Activated CD8-positive, alpha-beta memory T cell treated with anti-CD3 and anti-CD28 coated beads for 4 hours (primary cell): ENCODE results near the gene IFNE.

Experiments
- DNase-seq, 2 donors: peaks; one replicate each; pipeline ENCODE4 v3.0.0-alpha.2; 2020; ENCODE audit warnings: low read depth in 2 of 2

IFNE gene

GRCh38 chr9:21482213-21482612, at the start of gene IFNE:
IFNE (minus strand) TSS chr9:21482313; CDS start chr9:21481694, 619 bp downstream.
- no peak for DNase-seq

DNA sequence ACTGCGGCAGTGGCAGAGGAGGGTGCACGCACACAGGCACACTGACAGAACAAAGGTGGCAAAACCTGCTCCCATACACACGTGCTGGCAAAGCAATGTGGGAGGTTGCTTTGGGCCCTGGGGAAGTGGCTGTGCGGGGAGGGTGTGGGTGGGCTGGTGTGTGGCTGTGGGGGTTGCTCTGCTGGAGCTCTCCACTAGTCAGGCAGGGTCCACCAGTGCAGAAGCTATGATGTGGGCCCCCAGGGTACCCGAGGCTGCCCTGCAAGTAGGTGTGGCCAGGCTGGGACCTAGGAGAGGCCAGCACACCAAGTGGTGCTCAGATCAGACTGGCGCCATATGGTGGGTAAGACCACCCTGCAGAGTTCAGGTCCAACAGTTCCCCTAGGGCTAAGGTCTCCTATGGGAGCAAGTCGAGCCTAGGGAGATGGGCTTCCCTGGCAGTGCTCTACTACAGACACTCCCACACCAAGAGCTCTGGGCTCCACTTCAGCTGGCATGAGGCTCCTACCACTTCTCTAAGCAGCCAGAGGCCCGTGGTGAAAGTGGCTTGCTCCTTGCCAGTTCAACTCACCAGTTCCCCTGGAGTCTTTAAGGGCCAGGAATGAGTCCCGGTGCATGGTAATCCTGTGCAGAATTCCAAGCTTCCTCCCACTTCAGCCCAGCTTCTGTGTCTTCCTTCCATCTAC, 46.2 kb upstream of the IFNE start:
- DNase-seq, result no peak

- no peak for DNase-seq
Observed at GRCh38 chr9:21527579-21527978, 45.5 kb upstream of the IFNE start.

DNA sequence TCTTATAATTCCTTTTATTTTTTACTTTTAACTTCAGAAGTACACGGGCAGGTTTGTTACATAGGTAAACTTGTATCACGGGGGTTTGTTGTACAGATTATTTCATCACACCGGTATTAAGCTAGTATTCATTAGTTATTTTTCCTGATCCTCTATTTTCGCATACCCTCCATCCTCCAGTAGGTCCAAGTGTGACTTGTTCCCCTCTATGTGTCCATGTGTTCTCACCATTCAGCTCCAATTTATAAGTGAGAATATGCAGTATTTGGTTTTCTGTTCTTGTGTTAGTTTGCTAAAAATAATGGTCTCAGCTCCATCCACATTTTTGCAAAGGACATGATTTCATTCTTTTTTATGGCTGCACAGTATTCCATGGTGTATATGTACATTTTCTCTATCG, 43.1 kb upstream of the IFNE start:
- no peak for DNase-seq

DNA sequence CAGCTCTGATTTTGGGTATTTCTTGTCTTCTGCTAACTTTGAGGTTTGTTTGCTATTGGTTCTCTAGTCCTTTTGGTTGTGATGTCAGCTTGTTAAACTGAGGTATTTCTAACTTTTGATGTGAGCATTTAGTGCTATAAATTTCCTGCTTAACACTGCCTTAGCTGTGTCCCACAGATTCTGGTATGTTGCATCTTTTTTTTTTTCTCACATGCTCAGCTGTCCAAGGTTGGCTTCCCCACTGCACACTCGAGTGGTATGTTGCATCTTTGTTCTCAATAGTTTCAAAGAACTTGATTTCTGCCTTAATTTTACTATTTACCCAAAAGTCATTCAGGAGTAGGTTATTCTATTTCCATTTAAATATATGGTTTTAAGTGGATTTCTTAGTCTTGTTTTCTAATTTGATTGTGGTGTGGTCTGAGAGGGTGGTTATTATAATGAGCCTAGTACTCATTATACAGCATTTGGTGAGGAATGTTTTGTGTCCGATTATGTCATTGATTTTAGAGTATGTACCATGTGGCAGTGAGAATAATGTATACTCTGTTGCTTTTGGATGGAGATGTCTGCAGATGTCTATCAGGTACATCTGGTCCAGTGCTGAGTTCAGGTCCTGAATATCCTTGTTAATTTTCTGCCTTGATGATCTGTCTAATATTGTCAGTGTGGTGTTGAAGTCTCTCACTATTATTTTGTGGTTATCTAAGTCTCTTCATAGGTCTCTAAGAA, 42.2 kb upstream of the IFNE start:
- DNase-seq, result no peak

DNA sequence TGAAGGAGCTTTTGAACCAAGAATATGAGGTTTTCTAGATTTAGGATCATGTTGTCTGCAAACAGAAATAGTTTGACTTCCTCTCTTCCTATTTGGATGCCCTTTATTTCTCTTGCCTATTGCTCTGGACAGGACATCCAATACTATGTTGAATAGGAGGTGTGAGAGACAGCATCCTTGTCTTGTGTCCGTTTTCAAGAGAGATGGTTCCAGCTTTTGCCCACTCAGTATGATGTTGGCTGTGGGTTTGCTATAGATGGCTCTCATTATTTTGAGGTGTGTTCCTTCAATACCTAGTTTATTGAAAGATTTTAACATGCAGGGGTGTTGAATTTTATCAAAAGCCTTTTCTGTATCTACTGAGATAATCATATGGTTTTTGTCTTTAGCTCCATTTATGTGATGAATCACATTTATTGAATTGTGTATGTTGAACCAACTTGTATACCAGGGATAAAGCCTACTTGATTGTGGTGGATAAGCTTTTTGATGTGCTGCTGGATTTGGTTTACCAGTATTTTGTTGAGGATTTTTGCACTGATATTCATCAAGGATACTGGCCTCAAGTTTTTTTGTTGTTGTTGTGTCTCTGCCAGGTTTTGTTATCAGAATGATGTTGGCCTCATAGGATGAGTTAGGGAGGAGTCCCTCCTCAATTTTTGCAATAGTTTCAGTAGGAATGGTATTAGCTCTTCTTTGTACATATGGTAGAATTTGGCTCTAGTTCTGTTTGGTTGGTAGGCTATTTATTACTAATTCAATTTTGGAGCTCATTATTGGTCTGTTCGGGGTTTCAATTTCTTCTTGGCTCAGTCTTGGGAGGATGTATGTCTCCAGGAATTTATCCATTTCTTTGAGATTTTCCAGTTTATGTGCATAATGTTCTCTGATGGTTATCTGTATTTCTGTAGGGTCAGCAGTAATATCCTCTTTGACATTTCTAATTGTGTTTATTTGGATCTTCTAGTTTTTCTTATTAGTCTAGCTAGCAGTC, 41.2 kb upstream of the IFNE start:
- DNase-seq, result no peak

- DNase-seq, result no peak
Observed at GRCh38 chr9:21522348-21522747, 40.2 kb upstream of the IFNE start.

DNA sequence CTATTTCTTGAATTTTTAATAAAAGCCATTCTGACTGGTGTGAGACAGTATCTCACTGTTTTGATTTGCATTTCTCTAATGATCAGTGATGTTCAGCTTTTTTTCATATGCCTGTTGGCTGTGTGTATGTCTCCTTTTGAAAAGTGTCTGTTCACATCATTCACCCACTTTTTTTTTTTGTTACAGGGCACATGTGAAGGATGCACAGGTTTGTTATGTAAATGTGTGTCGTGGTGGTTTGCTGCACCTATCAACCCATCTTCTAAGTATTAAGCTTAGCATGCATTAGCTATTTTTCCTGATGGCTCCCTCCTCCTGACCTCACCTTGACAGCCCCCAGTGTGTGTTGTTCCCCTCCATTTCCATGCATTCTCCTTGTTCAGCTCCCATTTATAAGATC, 39.3 kb upstream of the IFNE start:
- DNase-seq, result no peak

GRCh38 chr9:21520501-21521228, 38.6 kb upstream of the IFNE start:
- no peak for DNase-seq

DNA sequence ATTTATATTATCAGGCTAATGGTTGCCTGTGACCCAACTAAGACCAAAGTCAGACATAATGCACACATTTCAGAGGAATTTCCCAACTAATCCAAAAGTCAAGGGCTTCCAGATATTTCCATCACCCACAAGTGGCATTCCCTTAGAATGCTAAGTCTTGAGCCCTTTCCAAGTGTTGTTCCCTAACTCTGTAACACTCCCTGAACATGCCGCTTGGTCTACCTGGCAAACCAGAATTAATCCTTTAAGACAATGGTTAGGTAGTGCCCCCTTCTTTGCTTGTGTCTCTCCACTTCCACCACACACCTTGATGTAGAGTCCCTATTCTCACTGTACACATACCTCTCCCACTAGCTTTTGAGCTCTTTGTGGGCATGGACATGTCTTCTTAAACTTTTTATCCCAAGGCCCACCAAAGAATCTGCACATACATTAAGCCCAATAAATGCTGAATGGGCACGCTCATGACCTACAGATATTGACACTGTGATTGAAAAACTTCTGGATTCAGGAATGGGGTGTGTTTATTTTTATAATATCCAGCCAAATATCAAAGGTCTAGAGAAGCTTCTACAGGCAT, 37.8 kb upstream of the IFNE start:
- DNase-seq, result no peak

GRCh38 chr9:21516796-21517195, 34.7 kb upstream of the IFNE start:
- no peak for DNase-seq

DNA sequence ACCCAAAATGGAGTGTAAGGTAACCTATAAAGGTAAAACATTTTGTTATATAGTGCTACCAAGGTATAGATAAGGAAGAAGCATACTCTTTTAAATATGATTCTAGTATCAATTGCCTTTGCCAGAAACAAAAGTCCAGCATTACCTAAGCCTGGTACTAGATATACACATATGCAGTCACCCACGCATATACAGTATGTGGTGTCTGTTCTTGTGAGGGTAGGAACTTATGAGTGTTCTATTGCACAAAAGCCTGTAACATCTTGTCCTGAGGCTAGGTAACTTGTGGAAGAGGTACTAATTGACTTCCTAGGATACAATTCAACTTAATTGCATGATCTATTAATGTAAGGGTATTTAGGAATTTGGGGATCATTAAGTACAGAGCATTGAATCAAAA, 31.3 kb upstream of the IFNE start:
- no peak for DNase-seq

GRCh38 chr9:21510806-21511205, 28.7 kb upstream of the IFNE start:
- no peak for DNase-seq

DNA sequence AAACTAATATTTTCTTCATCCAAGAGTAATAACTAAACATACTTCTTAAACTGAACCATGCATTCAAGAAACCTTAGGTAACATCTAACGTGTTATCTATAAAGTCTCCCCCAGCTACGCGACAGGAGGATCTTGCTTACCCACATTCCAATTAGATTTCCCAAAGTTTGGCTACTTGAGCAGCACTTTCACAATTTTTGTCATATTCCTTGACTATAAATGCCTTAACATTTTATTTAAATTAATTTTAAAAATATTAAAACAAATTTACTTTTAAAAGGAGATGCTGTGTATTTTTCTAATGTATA, 25.3 kb upstream of the IFNE start:
- no peak for DNase-seq

DNA sequence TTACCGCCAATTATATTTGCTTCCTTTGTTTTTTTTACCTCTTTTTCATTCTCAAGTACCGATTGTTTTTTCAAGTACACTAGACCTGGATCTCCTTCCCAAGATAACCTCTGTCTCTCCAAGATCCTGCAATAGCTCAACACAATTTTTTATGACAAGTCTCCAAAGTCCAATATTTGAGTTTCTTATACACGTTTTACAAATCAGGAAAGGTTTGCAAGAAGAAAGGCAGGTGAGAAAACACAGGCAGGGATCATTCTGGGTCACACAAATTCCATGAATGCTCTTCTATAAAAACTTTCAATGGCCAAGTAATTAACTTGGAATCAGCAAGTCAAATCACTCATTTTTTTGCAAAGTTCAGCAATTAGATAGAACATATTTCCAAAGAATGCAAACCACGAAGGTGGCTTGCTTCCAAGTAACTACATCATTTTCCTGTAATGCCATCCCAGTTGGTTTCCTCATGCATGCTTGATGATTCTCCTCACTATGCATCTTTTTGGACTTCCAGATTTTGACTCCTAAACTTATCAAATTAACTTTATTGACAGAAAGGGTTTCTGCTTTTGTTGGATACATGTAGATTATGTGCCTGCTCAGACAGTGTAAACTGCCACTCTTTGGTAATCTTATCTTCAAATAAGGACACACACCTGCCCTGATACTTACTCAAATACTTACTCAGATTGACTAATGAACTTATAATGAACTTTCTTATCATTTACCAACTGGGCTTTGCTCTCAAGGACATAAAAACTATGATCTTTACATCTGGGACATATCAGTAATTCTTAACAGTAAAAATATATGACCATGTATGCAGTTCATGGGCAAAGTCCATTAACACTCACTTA, 24.7 kb upstream of the IFNE start:
- no peak for DNase-seq

- no peak for DNase-seq
Observed at GRCh38 chr9:21505425-21506179, 23.5 kb upstream of the IFNE start.

- DNase-seq, result no peak
Observed at GRCh38 chr9:21504894-21505293, 22.8 kb upstream of the IFNE start.

DNA sequence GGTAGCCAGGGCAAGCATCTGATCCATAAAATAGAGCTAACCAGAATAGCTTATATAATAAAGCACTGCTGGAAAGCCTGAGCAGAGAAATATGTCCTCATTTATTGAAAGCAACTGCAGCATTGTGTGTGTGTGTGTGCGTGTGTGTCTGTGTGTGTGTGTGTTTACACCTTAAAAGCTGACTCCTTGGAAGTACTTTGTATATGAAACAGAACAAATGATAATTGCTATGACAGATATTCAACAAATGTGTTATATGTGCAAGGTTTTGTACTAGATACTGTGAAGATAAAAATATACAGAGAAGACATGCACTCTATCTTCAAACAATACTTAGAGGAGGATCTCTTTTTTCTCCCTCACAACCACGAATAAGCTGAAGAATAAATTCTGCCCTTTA, 22.0 kb upstream of the IFNE start:
- no peak for DNase-seq

- no peak for DNase-seq
Observed at GRCh38 chr9:21502586-21502985, 20.5 kb upstream of the IFNE start.

DNA sequence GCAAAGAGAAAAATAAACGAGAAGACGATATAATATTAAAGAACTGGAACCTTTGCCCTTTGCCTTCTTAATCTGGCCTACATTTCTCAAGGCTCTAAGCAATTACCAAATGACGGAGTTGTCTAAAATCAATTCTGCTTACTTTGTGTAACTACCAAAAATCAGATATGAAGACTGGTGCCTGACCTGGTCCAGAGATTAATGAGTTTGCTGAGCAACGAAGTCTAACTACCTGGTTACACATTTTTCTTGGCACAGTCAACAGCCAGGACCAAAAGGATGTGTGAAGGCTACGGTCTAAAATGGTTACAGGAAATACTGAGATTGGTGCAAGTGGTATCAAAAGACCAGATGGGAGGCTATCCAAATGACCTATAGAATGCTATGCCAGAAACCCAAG, 17.8 kb upstream of the IFNE start:
- DNase-seq, result no peak
